VCaP (cell line): ENCODE data around the gene COL11A2.
A peak's percentile ranks its signal among the peaks of the same experiment; 100 is the strongest.

Experiments
- H3K27ac ChIP-seq: fragments of 450-650 bp; 2 replicates; pipeline ENCODE4 v1.5.1; 2017
- CTCF ChIP-seq: fragments of 450-650 bp; conservative IDR thresholded peaks from 2 replicates; pipeline ENCODE4 v1.5.1; 2017; ENCODE audit warnings: mild to moderate bottlenecking, moderate library complexity

COL11A2 gene

GRCh38 chr6:33206027-33206863, 14.0 kb upstream of the COL11A2 start:
- no peak overlapping the region; the same call in 1 of the 2 replicates for H3K27ac ChIP-seq

GRCh38 chr6:33205191-33206026, 13.1 kb upstream of the COL11A2 start:
- H3K27ac ChIP-seq: peak overlapping the region; percentile 71
- TF ChIP-seq CTCF: peak; percentile 38

More at GRCh38 chr6:33206027-33206863, 14.0 kb upstream of the COL11A2 start:
- TF ChIP-seq CTCF: no peak

- no peak for TF ChIP-seq CTCF
- H3K27ac ChIP-seq: peak within 1 kb of the TSS; percentile 71
Measured at GRCh38 chr6:33204415-33205190, 12.3 kb upstream of the COL11A2 start, which contains the start of gene HSD17B8. Gene HSD17B8, plus strand, starts transcription at chr6:33204655. Its CDS starts 14 bp downstream, at chr6:33204669.

- no peak for TF ChIP-seq CTCF
- peak overlapping the region; percentile 71; the same call in 1 of the 2 replicates for H3K27ac ChIP-seq
Measured at GRCh38 chr6:33204165-33204414, 11.8 kb upstream of the COL11A2 start.

GRCh38 chr6:33203443-33204164, 11.3 kb upstream of the COL11A2 start:
- H3K27ac ChIP-seq: peak overlapping the region; percentile 71; the same call in 1 of the 2 replicates
- no peak for TF ChIP-seq CTCF

- no peak overlapping the region; the same call in 1 of the 2 replicates for H3K27ac ChIP-seq
- no peak for TF ChIP-seq CTCF
Measured at GRCh38 chr6:33202799-33203198, 10.5 kb upstream of the COL11A2 start.
